HEK293 (cell line): ENCODE measurements around the gene ANKUB1.

Source experiments
- CTCF ChIA-PET: fragments of 350-600 bp; formaldehyde crosslinking; extraction: SDS; loops from one replicate; lab custom pipeline; 2021; ENCODE audit warnings: antibody characterized with exemption; lab: Yijun Ruan, JAX
- POLR2A ChIA-PET: fragments of 300-600 bp; formaldehyde crosslinking; extraction: SDS; loops from one replicate; lab custom pipeline; 2020; ENCODE audit warnings: antibody characterized with exemption, inconsistent platforms; lab: Yijun Ruan, JAX
- H3K27ac ChIP-seq: fragments of 200-500 bp; sonication (Bioruptor generic); 2 replicates; pipeline ENCODE4 v1.5.1; 2014; ENCODE audit warnings: low read depth, low read length, control low read depth, inconsistent platforms; ENCODE audit errors: extremely low read depth
- H3K36me3 ChIP-seq, 2 experiments: fragments of 200-500 bp in 1 of 2; sonication (Bioruptor generic) in 1 of 2; 1 replicate in 1 of 2; 2 replicates in 1 of 2; pipeline ENCODE4 v1.5.1; 2014 to 2017; ENCODE audit warnings: inconsistent platforms in 2 of 2, low read length in 2 of 2; ENCODE audit not compliant: control insufficient read depth in 2 of 2, insufficient read depth in 1 of 2
- H3K4me1 ChIP-seq: fragments of 200-500 bp; sonication (Bioruptor generic); 2 replicates; pipeline ENCODE4 v1.5.1; 2014; ENCODE audit warnings: mild to moderate bottlenecking, low read length, inconsistent platforms; ENCODE audit not compliant: control insufficient read depth, insufficient read depth
- H3K4me3 ChIP-seq: 2 replicates; pipeline ENCODE4 v1.5.1; 2011; ENCODE audit warnings: low read depth, mild to moderate bottlenecking, control low read depth, low read length, moderate library complexity
- H3K9me3 ChIP-seq: fragments of 200-500 bp; sonication (Bioruptor generic); 2 replicates; pipeline ENCODE4 v1.5.1; 2014; ENCODE audit warnings: low read depth, low read length, inconsistent platforms; ENCODE audit not compliant: control insufficient read depth, insufficient read depth
- MZF1 ChIP-seq: fragments of 450-650 bp; formaldehyde crosslinking; IDR thresholded peaks from 2 replicates; pipeline ENCODE4 v1.5.1; 2017; ENCODE audit warnings: missing biosample characterization, missing genetic modification characterization, borderline replicate concordance
- TCF7L2 ChIP-seq: IDR thresholded peaks from 2 replicates; pipeline ENCODE4 v1.6.1; 2011; ENCODE audit warnings: low read depth, mild to moderate bottlenecking, inconsistent platforms, low read length, moderate library complexity, borderline replicate concordance
- ZNF394 ChIP-seq: fragments of 450-650 bp; formaldehyde crosslinking; IDR thresholded peaks from 2 replicates; pipeline ENCODE4 v1.5.1; 2016; ENCODE audit warnings: missing biosample characterization, missing genetic modification characterization, mild to moderate bottlenecking, moderate library complexity, borderline replicate concordance
- ZNF426 ChIP-seq: fragments of 450-650 bp; formaldehyde crosslinking; IDR thresholded peaks from 2 replicates; pipeline ENCODE4 v1.5.1; 2017; ENCODE audit warnings: missing biosample characterization, missing genetic modification characterization, mild to moderate bottlenecking, inconsistent platforms, moderate library complexity
- ZNF544 ChIP-seq: fragments of 450-650 bp; formaldehyde crosslinking; IDR thresholded peaks from 2 replicates; pipeline ENCODE4 v1.5.0; 2017; ENCODE audit warnings: missing biosample characterization, missing genetic modification characterization
- ZNF596 ChIP-seq: fragments of 450-650 bp; IDR thresholded peaks from 2 replicates; pipeline ENCODE4 v1.5.0; 2018; ENCODE audit warnings: missing biosample characterization, mild to moderate bottlenecking, missing genetic modification characterization, moderate library complexity
- ZNF747 ChIP-seq: fragments of 450-650 bp; formaldehyde crosslinking; IDR thresholded peaks from 2 replicates; pipeline ENCODE4 v1.5.1; 2016; ENCODE audit warnings: missing biosample characterization, missing genetic modification characterization
- ZNF776 ChIP-seq: fragments of 450-650 bp; formaldehyde crosslinking; IDR thresholded peaks from 2 replicates; pipeline ENCODE4 v1.5.0; 2017; ENCODE audit warnings: missing biosample characterization, missing genetic modification characterization, borderline replicate concordance
- TF ChIP-seq, protein P1 (sequence below): IDR thresholded peaks from 2 replicates; pipeline ENCODE4 v1.6.1; 2011; ENCODE audit warnings: mild to moderate bottlenecking, low read depth, low read length, borderline replicate concordance
- TF ChIP-seq, protein P2 (sequence below): fragments of 450-650 bp; formaldehyde crosslinking; IDR thresholded peaks from 2 replicates; pipeline ENCODE4 v1.5.1; 2016; ENCODE audit warnings: missing biosample characterization, missing genetic modification characterization
- TF ChIP-seq, protein P3 (sequence below): fragments of 450-650 bp; formaldehyde crosslinking; IDR thresholded peaks from 2 replicates; pipeline ENCODE4 v1.5.1; 2017; ENCODE audit warnings: missing biosample characterization, mild to moderate bottlenecking, missing genetic modification characterization, moderate library complexity
- TF ChIP-seq, protein P4 (sequence below): fragments of 450-650 bp; formaldehyde crosslinking; IDR thresholded peaks from 2 replicates; pipeline ENCODE4 v1.5.1; 2017; ENCODE audit warnings: missing biosample characterization, missing genetic modification characterization
- TF ChIP-seq, protein P5 (sequence below): fragments of 450-650 bp; formaldehyde crosslinking; IDR thresholded peaks from 2 replicates; pipeline ENCODE4 v1.5.1; 2016; ENCODE audit warnings: missing biosample characterization, missing genetic modification characterization
- TF ChIP-seq, protein P6 (sequence below): fragments of 450-650 bp; formaldehyde crosslinking; IDR thresholded peaks from 2 replicates; pipeline ENCODE4 v1.5.1; 2016; ENCODE audit warnings: missing biosample characterization, missing genetic modification characterization

Gene ANKUB1

DNA sequence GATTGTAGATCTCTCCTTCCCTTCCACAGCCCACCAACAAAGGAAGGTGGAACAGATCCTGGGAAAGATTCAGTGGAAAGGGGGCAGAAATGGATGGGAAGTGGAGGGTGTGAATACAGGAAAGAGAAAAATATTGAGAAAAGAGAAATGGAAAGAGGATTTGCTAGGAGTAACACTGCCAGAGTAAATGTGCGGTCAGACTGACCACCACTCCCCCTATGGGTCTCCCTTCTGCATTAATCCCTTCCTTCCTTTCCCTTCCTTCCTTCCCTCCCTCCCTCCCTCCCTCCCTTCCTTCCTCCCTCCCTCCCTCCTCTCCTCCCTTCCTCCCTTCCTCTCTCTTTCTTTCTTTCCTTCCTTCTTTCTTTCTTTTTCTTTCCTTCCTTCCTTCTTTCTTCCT is 28.1 kb downstream of the ANKUB1 start:
- TF ChIP-seq MZF1, result no peak
- TF ChIP-seq, protein P1, sequence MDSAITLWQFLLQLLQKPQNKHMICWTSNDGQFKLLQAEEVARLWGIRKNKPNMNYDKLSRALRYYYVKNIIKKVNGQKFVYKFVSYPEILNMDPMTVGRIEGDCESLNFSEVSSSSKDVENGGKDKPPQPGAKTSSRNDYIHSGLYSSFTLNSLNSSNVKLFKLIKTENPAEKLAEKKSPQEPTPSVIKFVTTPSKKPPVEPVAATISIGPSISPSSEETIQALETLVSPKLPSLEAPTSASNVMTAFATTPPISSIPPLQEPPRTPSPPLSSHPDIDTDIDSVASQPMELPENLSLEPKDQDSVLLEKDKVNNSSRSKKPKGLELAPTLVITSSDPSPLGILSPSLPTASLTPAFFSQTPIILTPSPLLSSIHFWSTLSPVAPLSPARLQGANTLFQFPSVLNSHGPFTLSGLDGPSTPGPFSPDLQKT, result no peak
- TF ChIP-seq, protein P2, sequence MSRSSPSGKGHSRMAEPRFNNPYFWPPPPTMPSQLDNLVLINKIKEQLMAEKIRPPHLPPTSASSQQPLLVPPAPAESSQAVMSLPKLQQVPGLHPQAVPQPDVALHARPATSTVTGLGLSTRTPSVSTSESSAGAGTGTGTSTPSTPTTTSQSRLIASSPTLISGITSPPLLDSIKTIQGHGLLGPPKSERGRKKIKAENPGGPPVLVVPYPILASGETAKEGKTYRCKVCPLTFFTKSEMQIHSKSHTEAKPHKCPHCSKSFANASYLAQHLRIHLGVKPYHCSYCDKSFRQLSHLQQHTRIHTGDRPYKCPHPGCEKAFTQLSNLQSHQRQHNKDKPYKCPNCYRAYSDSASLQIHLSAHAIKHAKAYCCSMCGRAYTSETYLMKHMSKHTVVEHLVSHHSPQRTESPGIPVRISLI (tag by site-specific recombination), result no peak
- TF ChIP-seq, protein P3, sequence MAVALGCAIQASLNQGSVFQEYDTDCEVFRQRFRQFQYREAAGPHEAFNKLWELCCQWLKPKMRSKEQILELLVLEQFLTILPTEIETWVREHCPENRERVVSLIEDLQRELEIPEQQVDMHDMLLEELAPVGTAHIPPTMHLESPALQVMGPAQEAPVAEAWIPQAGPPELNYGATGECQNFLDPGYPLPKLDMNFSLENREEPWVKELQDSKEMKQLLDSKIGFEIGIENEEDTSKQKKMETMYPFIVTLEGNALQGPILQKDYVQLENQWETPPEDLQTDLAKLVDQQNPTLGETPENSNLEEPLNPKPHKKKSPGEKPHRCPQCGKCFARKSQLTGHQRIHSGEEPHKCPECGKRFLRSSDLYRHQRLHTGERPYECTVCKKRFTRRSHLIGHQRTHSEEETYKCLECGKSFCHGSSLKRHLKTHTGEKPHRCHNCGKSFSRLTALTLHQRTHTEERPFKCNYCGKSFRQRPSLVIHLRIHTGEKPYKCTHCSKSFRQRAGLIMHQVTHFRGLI (tag by site-specific recombination), result no peak
- TF ChIP-seq, protein P4, sequence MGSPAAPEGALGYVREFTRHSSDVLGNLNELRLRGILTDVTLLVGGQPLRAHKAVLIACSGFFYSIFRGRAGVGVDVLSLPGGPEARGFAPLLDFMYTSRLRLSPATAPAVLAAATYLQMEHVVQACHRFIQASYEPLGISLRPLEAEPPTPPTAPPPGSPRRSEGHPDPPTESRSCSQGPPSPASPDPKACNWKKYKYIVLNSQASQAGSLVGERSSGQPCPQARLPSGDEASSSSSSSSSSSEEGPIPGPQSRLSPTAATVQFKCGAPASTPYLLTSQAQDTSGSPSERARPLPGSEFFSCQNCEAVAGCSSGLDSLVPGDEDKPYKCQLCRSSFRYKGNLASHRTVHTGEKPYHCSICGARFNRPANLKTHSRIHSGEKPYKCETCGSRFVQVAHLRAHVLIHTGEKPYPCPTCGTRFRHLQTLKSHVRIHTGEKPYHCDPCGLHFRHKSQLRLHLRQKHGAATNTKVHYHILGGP (tag by site-specific recombination), result no peak
- H3K27ac ChIP-seq, result no peak overlapping the region
- no peaks in the 10 kb centered on the region for H3K9me3 ChIP-seq
- H3K36me3 ChIP-seq, result no peaks in the 10 kb centered on the region
- ChIA-PET POLR2A (no interaction called here), CTCF (interaction anchor here (6.9 kb wide), 1 partner anchor 44 kb away, joined by 71 read pairs; no protein-coding TSS in a partner anchor)
- H3K4me1 ChIP-seq, result no peaks in the 10 kb centered on the region
- H3K4me3 ChIP-seq, result no peak overlapping the region

DNA sequence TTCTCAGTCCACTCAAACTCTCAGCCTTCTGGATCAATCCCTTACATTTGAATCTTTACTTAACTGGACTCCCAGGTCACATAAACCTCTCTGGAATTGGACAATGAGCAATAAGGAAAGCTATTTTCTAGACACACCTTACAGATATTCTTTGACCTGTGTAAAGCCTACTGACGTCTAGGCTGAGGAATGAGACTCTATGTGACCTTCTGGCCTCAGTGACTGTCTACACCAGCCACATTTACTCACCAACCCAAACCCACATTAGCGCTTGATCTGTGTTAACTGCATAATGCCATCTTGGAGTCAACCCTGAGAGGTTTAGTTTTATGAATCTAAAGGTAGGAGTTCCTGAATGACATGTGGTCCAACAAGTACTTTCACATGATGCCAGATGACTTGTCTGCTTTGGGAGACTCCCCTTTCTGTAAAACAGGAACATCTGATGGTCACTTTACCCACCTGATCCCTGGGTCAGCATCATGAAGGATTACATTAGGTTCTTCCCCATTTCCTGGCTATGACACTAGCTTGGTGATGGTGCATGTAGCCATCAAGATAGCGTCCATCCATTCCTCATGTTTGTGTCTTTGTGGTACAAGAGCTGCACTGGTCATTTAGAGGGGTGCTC is 28.7 kb downstream of the ANKUB1 start:
- Histone ChIP-seq H3K36me3 (no peaks in the 10 kb centered on the region), H3K27ac (no peak overlapping the region), H3K9me3 (no peaks in the 10 kb centered on the region), H3K4me3 (no peak overlapping the region), H3K4me1 (no peaks in the 10 kb centered on the region)
- ChIA-PET CTCF (interaction anchor here (0.6 to 6.9 kb wide), 4 partner anchors 9 to 158 kb away, joined by 3 to 71 read pairs (median 13); partner anchors contain the start of gene COMMD2), POLR2A (no interaction called here)
- TF ChIP-seq ZNF596 (tag by site-specific recombination) (no peak), ZNF544 (tag by site-specific recombination) (no peak)
- TF ChIP-seq, protein P2 (tag by site-specific recombination), result no peak

DNA sequence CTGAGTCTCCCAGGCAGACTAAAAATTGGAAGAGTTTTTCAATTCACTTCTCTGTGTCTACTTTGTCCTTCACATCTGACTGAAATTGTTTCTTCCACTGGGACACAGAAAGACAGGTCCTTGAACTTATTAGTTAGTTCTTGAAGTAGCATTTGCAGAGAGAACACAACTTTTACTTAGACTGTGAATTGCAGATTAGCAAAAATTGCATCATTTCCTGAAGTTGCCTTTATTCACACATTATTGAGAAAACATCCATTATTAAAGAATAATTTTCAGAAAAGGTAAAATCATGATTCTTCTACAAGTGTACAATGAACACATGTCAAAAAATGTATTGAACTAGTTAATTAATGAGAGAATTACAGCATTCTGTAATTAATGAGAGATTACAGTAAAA is 38.6 kb downstream of the ANKUB1 start:
- H3K9me3 ChIP-seq, result no peaks in the 10 kb centered on the region
- H3K4me1 ChIP-seq, result no peaks in the 10 kb centered on the region
- H3K27ac ChIP-seq, result no peak overlapping the region
- ChIA-PET CTCF (no interaction called here), POLR2A (no interaction called here)
- no peak overlapping the region for H3K4me3 ChIP-seq
- TF ChIP-seq ZNF776 (tag by site-specific recombination) (no peak), ZNF426 (tag by site-specific recombination) (no peak), TCF7L2 (no peak), ZNF747 (tag by site-specific recombination) (no peak), ZNF394 (no peak)
- TF ChIP-seq, protein P5, sequence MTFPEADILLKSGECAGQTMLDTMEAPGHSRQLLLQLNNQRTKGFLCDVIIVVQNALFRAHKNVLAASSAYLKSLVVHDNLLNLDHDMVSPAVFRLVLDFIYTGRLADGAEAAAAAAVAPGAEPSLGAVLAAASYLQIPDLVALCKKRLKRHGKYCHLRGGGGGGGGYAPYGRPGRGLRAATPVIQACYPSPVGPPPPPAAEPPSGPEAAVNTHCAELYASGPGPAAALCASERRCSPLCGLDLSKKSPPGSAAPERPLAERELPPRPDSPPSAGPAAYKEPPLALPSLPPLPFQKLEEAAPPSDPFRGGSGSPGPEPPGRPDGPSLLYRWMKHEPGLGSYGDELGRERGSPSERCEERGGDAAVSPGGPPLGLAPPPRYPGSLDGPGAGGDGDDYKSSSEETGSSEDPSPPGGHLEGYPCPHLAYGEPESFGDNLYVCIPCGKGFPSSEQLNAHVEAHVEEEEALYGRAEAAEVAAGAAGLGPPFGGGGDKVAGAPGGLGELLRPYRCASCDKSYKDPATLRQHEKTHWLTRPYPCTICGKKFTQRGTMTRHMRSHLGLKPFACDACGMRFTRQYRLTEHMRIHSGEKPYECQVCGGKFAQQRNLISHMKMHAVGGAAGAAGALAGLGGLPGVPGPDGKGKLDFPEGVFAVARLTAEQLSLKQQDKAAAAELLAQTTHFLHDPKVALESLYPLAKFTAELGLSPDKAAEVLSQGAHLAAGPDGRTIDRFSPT (tag by site-specific recombination), result no peak
- TF ChIP-seq, protein P6, sequence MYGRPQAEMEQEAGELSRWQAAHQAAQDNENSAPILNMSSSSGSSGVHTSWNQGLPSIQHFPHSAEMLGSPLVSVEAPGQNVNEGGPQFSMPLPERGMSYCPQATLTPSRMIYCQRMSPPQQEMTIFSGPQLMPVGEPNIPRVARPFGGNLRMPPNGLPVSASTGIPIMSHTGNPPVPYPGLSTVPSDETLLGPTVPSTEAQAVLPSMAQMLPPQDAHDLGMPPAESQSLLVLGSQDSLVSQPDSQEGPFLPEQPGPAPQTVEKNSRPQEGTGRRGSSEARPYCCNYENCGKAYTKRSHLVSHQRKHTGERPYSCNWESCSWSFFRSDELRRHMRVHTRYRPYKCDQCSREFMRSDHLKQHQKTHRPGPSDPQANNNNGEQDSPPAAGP (tag by site-specific recombination), result no peak
- peaks cover 0 to 24% of the 10 kb centered on the region in 2 experiments; a peak in 1 of 3 replicates for H3K36me3 ChIP-seq
